Inflammatory macrophage treated with lipopolysaccharide for 4 hours (primary cell): ENCODE results near the gene SLC4A4.
A peak's percentile ranks its signal among the peaks of the same experiment; 100 is the strongest.

ENCODE experiments used
- DNase-seq: peaks from one replicate; pipeline ENCODE4 v3.0.0-alpha.2; 2020

SLC4A4 gene

GRCh38 chr4:71338846-71339593 lies at the start of gene SLC4A4:
Gene SLC4A4 (plus strand): TSS chr4:71339020.
- peak; percentile 14 for DNase-seq

GRCh38 chr4:71290074-71290473 lies 48.7 kb upstream of the SLC4A4 start:
- no peak for DNase-seq

- DNase-seq = no peak
These were observed 48.3 kb upstream of the SLC4A4 start for GRCh38 chr4:71290476-71290875.

GRCh38 chr4:71292228-71292627 lies 46.6 kb upstream of the SLC4A4 start:
- no peak for DNase-seq

GRCh38 chr4:71293705-71294104 lies 45.1 kb upstream of the SLC4A4 start:
- peak; percentile 58 for DNase-seq

DNA sequence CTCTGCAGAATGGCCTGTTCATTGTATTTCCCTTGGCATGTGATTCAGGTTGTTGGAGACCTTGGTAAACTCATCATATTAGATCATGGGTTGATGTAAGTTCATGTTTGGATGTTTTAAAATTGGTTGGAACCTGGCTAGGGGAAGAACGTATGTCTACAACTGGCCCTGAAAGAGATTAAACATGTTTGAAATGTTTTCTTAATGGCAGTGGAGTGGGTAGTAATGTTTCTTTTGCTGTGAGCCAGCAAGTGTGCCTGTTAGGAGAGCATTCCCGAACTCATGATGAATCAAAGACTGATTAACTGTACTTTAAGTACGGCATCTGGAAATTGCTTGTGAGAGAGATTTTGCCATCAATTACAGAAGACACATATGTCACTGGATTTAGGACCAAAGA lies 44.5 kb upstream of the SLC4A4 start:
- DNase-seq = no peak

DNA sequence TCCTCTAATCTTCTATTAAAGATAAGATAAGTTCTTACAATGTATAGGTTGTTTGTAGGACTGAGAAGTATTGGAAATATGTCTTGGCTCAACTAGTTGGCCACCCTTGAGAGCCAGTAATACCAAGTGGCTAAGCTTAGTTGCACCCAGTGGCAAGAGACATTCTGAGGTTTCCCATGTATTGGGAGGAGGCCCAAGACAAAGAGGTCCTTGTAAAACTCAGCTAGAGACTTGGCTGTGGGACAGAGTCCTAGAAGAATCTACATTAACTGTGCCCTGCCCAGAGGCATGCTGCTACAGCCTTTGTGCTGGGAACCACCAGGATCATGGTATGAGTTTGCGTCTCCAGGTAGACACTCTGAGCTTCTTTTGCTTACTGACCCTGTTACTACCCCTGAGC lies 41.9 kb upstream of the SLC4A4 start:
- DNase-seq = no peak

- DNase-seq = no peak
These were observed 38.5 kb upstream of the SLC4A4 start for GRCh38 chr4:71300362-71300761.

DNA sequence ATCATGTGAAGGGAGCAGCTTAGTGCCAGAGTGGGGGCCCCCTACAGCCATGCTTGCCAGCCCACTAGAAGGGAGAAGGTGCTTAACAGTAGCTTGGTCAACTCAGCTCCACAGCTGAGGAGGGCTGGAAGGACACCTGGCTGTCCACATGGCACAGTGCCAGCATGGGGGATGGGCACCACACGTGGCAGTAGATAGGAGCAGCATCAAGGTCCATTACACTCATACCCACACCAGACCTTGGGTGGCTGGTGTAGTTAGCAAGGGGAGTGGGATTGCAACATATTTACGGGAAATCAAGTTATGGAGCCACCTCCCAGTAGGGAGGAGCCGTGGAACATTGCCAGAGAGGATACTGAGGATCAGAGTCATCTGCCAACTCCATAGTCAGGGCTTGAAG lies 37.9 kb upstream of the SLC4A4 start:
- DNase-seq = no peak

GRCh38 chr4:71303287-71303686 lies 35.5 kb upstream of the SLC4A4 start:
- no peak for DNase-seq

DNA sequence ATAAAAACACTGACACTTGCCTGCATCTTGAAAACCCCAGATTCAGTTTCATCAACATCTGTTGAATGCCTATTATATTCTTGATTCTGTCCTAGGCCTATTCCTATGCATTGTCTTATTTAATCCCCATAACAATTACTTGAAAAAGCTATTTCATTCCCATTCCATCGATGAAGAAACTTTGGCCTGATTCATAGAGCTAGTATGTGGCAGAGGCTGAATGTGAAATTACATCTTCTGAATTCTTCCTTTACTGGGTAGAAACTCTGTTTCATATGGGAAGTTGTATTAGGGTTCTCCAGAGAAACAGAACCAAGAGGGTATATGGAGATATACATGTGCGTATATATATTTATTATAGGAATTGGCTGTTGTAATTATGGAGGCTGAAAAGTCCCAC lies 35.0 kb upstream of the SLC4A4 start:
- no peak for DNase-seq

DNA sequence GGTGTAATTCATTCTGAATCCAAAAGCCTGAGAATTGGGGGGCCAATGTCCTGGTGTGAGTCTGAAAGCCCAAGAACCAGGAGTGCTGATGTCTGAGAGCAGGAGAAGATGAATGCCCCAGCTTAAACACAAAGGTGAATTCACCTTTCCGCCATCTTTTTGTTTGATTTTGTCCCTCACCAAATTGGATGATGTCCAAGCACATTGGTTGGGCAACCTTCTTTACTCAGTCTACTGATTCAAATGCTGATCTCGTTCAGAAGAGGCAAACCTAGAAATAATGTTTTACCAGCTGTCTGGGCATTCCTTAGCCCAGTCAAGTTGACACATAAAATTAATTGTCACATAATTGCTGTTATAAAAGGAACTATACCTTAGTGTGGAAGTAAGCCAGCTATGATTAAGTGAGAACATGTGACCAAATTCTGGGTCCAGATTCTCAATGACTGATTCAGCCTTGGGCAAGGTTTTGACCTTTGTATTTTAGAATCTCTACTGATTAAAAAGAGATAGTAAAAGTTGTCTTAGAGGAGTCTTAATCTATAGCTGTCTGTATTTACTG lies 34.5 kb upstream of the SLC4A4 start:
- no peak for DNase-seq

GRCh38 chr4:71307729-71308128 lies 31.1 kb upstream of the SLC4A4 start:
- DNase-seq = no peak

DNA sequence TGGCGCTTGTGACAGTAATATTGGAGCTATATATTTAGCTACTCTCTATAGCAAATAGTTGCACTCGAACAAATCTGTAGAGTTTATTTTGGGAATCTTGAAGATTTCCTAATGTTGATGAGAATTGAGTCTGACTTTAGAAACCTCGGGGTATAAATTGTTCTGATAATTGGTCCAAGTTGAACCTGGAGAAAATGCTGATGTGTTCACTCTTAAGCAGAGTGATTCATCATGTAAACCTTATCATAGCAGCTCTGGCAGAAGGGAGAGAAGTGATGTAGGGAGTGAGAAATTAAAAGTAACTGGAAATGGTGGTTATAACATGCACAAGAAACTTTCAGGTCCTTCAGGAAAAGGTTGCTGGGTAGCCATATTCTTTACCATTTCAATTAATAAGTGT lies 16.4 kb upstream of the SLC4A4 start:
- DNase-seq = no peak

- DNase-seq = no peak
These were observed 5.5 kb upstream of the SLC4A4 start for GRCh38 chr4:71333368-71333767.

GRCh38 chr4:71333960-71334359 lies 4.9 kb upstream of the SLC4A4 start:
- DNase-seq = no peak

DNA sequence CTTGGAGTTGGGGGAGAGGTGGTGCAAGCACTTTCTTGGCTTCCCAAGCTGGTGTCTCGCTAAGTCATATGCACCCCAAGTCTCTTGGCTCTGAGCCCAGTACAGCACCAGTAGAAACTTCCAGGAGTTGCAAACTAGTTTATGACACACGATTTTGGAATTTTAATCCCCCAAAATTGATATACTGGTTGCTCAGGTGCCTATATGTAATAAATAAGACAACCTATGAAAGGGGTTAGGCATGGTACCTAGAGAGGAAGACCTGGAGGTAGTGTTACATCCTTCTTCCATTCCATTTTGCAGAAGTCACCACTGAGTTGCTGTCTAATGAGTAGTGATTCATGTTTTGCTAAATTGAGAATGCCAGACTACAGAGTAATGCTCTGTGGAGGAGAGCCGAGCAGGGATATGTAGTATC lies 4.3 kb upstream of the SLC4A4 start:
- no peak for DNase-seq

GRCh38 chr4:71343670-71344466 lies 5.0 kb downstream of the SLC4A4 start:
- DNase-seq = no peak

- no peak for DNase-seq
These were observed 7.9 kb downstream of the SLC4A4 start for GRCh38 chr4:71346710-71347109.

DNA sequence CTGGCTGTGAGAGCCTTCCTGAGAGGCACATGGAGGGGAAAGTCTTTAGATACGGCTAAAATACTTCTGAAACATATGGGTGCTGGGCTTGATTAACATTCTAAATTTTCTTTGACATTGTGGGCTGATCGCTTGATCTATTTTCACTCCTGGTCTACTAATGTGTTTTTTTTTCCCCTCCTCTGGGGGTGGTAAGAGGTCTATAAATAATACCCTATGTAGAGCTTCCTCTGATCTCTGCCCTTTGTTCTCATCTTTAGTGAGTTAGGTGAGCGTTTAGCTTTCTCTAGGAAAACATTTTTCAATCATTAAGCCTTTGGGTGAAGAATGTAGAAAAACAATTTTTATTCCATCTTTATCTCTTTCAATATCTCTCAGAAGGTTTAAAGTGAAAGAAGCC lies 9.8 kb downstream of the SLC4A4 start:
- no peak for DNase-seq

GRCh38 chr4:71355045-71355444 lies 16.2 kb downstream of the SLC4A4 start:
- no peak for DNase-seq

DNA sequence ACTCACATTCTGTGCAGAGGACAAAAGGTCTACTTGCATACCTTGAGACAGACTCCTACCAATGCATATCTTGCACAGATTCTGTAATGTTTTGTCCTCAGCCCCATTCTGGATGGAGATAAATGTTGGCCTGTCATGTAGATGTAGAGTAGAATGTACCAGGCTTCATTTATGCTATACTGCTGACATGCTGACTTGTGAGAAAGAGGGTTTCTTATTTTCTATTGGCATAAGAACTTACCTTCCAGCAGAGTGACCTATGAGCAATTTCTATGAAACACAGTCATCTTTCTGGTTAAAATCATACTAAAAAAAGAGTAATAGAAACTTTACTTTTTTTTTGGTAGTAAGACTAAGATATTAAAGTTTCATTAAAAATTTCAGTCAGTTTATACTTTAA lies 17.2 kb downstream of the SLC4A4 start:
- DNase-seq = no peak

DNA sequence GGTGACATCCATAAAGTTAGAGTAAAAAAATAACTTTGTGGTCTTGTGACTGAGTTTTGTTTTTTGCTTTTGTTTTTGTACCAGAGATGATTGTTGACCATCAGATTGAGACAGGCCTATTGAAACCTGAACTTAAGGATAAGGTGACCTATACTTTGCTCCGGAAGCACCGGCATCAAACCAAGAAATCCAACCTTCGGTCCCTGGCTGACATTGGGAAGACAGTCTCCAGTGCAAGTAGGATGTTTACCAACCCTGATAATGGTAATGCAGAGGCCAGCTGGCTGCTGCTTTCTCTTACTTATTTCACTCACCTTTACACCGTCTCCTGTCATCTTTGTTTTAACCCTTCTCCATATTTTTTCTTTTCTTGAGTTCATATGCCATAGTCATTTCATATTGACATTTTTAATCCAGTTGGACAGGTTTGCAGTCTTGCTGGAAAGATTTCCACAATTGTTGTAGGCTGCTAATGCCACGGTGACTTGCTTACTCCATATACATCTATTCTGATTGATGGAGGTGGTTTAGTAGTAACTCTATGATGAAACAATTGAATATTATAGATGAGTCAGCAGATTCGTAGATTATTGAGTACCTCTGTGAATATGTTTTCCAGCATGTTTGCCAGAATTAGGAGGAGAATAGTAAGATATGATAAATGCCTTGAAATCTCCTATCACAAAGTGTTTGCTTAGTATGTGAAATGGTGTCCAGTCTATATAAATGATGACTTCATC lies 18.3 kb downstream of the SLC4A4 start:
- DNase-seq = no peak
